ENCODE results near the gene ARL15. TPM values are rescaled to one million over a fixed set of nuclear protein-coding genes. Genes with fewer than 3 reads are reported as not detected.

The ARL15 gene
- total and polyA plus RNA-seq, 2 donors (not counting 3 experiments of a cell fraction or from before 2014, with no cell fraction given): 11.9 to 24.4 TPM

GRCh38 chr5:54230936-54231685 is 79.3 kb downstream of the ARL15 start:
- H3K9me3 ChIP-seq (replicated peaks; ENCODE audit: control insufficient read depth, insufficient read depth, low read length): no peaks in the 10 kb centered on the region
- intact Hi-C loops (cut with micrococcal nuclease): no loop called here
- CTCF ChIA-PET: interaction anchor here (0.9 to 2.5 kb wide), 5 partner anchors 9 to 1108 kb away, joined by 3 to 22 read pairs (median 3); no protein-coding TSS in a partner anchor
- H3K9me1 ChIP-seq (replicated peaks; ENCODE audit: control insufficient read depth, extremely low read depth, insufficient read depth, low read length): no peaks in the 10 kb centered on the region
- FAIRE-seq (no peak), DNase-seq (ENCODE audit: low read depth, low spot score) (no peak)
- no TSS peak for BruUV-seq (replicated peaks)
- no peak overlapping the region for H3K9ac ChIP-seq (replicated peaks; ENCODE audit: extremely low read depth, insufficient read depth, low read length)
- no peak overlapping the region for H3K27ac ChIP-seq (ENCODE audit: insufficient read depth, low read depth, low read length)
- H3K27me3 ChIP-seq (ENCODE audit: control insufficient read depth in 2 of 2, insufficient read depth in 2 of 2, low read length in 2 of 2): peaks cover 0 to 3% of the 10 kb centered on the region in 2 experiments
- no peak overlapping the region for H2AFZ ChIP-seq (ENCODE audit: low read depth, low read length)
- POLR2A ChIA-PET: no interaction called here
- H3K4me3 ChIP-seq (replicated peaks in 1 of 3; ENCODE audit: insufficient read depth in 1 of 3, low read depth in 1 of 3, low read length in 3 of 3): no peak overlapping the region
- dilution Hi-C loops (cut with MboI; ENCODE audit: extremely low pct_ligation_motif_present, low sequenced_read_pairs): no loop called here
- no peaks in the 10 kb centered on the region for H3K79me2 ChIP-seq (ENCODE audit: control insufficient read depth, insufficient read depth, low read length)
- H3K4me2 ChIP-seq (ENCODE audit: insufficient read depth, low read length): no peak overlapping the region
- no peaks in the 10 kb centered on the region for H3K4me1 ChIP-seq (ENCODE audit: control insufficient read depth, extremely low read depth, insufficient read depth, low read length)
- no peaks in the 10 kb centered on the region for H3K36me3 ChIP-seq (ENCODE audit: control insufficient read depth in 2 of 2, extremely low read depth in 1 of 2, insufficient read depth in 2 of 2, low read length in 2 of 2)
- H4K20me1 ChIP-seq (replicated peaks; ENCODE audit: control insufficient read depth, extremely low read depth, insufficient read depth, low read length): peaks cover 4% of the 10 kb centered on the region
- TF ChIP-seq MYC (IDR thresholded peaks at IDR 0.05; ENCODE audit: low read depth, low read length) (no peak), EZH2 (IDR thresholded peaks at IDR 0.05; ENCODE audit: borderline replicate concordance, low read depth, low read length, severe bottlenecking) (no peak), FOS (IDR thresholded peaks at IDR 0.05; ENCODE audit: borderline replicate concordance, insufficient read depth, low read length) (no peak), POLR2A (IDR thresholded peaks at IDR 0.05; ENCODE audit: low read depth, low read length) (no peak), POLR2AphosphoS5 (IDR thresholded peaks at IDR 0.05; ENCODE audit: insufficient read depth, low read depth, low read length) (no peak), JUN (IDR thresholded peaks at IDR 0.05; ENCODE audit: borderline replicate concordance, insufficient read depth, insufficient read length, low read depth) (no peak)

Measured in endothelial cell of umbilical vein (primary cell).